Medulla oblongata (tissue), 1 donor: ENCODE data around the gene MRPS18A.
A peak's percentile ranks its signal among the peaks of the same experiment; 100 is the strongest.
"Not testable (repeated sequence)": the region's sequence is repeated elsewhere in the genome, so short reads cannot be mapped to it uniquely, and the experiment has no call there.

Experiments
- DNase-seq: peaks from one replicate; pipeline ENCODE4 v3.0.0-alpha.2; 2015; ENCODE audit errors: extremely low spot score

MRPS18A gene

GRCh38 chr6:43635387-43636307 is 51.9 kb downstream of the MRPS18A start, which contains the start of gene MAD2L1BP:
MAD2L1BP (plus strand) TSS chr6:43635840; CDS start chr6:43635876, 36 bp downstream.
- peak; percentile 84 for DNase-seq

GRCh38 chr6:43634702-43635303 is 52.8 kb downstream of the MRPS18A start:
- no peak for DNase-seq

- DNase-seq = not testable (repeated sequence)
Measured at GRCh38 chr6:43633002-43633401, 54.6 kb downstream of the MRPS18A start.

- DNase-seq = no peak
Measured at GRCh38 chr6:43630980-43631619, 56.5 kb downstream of the MRPS18A start.

DNA sequence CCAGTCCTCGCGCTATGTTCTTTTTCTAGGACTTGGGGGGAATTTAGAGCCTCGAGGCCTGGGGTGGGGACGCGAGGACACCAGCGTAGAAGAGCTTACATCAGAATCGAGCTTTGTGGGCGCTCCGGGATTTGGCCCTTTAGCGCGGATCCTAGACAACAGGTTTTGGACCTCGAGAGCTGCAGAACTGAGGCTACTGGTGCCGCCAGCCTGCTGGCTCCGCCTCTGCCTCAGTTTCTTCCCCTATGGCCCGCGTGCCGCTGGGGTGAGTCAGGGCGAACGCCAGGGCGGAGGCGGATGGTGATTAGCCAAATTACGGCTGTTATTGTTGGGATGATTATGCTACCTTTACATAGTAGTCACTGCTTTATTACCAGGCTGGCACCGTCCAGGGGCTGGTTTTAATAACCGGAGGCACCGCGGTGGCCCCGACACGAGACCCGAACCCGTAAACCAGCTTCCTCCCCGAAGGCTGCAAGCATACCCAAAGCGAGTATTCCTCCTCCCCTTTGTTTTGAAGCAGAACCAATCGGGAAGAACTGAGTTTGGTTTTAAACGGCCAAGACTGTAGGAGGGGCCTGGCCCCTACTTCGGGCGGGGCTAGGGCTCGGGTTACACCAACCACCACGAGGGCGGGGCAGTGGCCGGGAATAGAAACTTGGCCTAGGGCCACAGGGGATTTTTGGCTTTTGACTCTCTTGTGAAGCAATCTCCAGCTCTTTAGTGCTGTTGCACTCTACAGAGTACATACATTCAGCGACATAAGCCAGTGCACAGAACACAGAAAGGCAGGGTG is 57.9 kb downstream of the MRPS18A start:
- DNase-seq = peak; percentile 96

DNA sequence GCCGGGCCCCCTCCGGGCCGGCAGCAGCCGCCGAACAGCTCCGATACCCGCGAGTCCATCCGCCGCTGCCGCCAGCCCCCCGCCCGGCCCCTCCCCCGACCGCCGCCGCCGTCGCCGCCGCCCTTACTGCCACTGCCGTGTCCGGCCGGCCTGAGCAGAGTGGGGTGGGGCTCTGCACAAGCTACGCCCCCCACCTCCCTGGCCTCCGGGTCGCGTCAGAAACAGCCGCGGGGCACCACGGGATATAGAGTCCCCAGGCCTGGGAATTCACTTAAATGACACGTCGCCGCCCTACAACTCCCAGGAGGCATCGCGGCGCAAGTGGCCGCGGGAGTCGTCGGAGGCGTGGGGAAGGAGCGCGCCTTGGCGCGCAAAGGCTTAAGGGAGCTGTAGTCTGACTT is 58.5 kb downstream of the MRPS18A start, which contains the start of gene GTPBP2:
GTPBP2 (minus strand) TSS at position 161 of the 401 bp plus-strand sequence; CDS start at position 59, 102 bp downstream.
- peak; percentile 100 for DNase-seq

GRCh38 chr6:43628393-43629103 is 59.0 kb downstream of the MRPS18A start:
- DNase-seq = peak; percentile 38

DNA sequence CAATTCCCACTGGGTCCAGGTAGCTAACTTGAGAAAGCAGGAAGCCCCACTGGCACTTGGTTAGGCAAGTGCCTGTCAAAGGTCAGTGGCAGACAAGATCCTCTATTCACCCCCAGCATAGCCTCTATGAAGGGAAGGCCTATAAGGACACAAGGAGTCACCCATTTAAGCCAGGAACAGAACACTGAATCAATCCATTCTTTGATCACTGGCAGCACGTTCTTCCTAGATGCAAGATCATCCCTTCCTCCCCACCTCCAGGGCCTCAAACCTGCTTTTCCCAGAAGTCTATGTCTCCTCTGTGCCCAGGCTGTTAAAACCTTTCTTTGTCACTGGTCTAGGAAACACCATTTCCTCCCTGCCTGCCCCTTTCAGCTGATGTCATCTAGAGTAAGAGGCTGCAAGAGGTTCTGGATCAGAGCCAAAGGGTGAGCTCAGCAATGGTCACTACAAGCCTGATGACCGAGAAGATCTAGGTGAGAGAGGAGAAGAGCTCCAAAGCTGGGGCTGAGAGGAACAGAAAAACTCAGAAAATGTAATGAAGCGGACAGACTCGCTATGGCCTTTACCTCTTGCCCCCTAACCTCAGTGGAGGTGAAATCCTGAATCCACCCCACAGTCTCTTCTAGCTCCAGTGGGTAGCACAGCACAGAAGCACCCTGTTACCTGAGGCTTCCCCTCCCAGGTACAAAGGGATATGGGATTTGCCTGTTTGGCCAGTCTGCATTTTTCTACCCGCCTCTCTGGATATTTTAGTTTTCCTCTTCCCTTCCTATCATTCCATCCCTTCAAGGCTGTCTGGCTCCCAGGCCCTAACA is 60.4 kb downstream of the MRPS18A start:
- DNase-seq = peak; percentile 67

DNA sequence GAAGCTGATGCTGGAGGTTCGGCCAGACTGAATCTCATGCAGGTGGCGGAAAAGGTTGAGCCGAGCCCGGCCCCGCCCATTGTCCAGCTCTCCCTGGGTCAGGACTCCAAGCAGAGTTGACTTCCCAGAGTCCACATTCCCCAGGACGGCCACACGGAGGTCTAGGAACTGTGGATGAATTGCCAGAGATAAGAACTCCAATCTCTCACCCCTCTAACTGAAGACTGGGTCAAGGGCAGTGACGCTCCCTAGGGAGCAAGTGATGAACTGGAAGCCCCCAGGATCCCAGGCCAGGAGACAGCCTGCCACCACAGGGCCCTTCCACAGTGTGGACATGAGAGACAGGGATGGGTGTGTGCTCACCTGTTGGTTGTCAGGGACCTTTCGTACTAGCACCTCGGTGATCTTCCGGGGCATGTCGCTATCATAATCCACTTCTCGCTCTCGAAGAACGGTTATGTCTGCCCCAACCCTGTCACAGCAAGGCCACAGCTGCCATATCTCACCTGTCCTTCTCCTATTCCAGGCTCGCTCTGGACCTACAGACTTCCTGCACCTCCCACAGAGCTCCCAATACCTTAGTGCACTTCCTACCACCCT is 62.1 kb downstream of the MRPS18A start:
- no peak for DNase-seq

DNA sequence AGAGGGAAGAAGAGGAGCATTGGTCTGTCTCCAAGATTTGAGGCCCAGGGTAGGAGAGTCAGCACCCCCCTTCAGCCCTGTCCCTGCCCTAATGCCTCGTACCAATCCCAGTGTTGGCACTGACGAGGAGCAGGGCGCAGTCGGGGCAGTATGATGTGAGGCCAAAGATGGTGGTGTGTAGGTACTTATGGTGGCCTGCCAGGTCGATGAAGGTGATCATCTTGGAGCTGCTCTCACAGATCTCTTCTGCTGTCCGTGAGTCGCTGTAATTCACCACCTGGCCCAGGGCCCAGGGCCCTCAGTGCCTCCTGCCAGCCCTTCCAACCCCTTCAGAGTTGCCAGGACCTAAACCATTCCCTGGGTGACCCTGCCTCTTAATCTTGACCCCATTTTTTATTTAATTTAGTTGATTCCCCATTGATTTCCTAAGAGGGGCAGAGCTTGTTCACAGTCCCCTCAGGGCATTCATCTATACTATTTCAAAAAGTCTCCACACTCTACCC is 62.8 kb downstream of the MRPS18A start:
- DNase-seq = no peak

GRCh38 chr6:43623880-43624785 is 63.5 kb downstream of the MRPS18A start:
- no peak for DNase-seq

GRCh38 chr6:43622541-43622940 is 65.0 kb downstream of the MRPS18A start:
- DNase-seq = no peak

DNA sequence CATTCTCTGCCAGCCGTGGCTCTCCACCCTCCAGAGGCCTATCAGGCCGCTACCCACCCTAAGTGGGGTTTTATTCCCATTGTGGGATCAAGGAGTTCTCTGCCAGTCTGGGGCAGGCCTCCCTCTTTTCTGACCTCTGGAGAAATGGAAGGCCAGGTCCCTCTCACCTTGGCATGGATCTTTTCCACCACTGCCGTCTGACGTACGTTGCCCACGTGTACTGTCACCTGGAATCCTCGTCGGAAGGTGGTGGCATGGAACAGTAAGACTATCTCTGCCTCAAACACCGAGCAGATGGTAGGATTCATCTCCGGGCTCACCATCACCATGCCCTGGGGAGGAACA is 65.8 kb downstream of the MRPS18A start:
- DNase-seq = no peak
